GM12872 (cell line): ENCODE data around the gene PSMG4.
A peak's percentile ranks its signal among the peaks of the same experiment; 100 is the strongest.

Source experiments
- CTCF ChIP-seq: IDR thresholded peaks from 3 replicates; pipeline ENCODE4 v1.5.1; 2011; ENCODE audit warnings: low read depth, mild to moderate bottlenecking, low read length, moderate library complexity; ENCODE audit not compliant: insufficient read depth

PSMG4 gene

GRCh38 chr6:3237761-3238662, 20.7 kb upstream of the PSMG4 start:
- no peak for TF ChIP-seq CTCF

- peak; percentile 20; the same call in 1 of the 3 replicates for TF ChIP-seq CTCF
These were observed 19.5 kb upstream of the PSMG4 start for GRCh38 chr6:3239110-3239830.

- no peak for TF ChIP-seq CTCF
These were observed 18.2 kb upstream of the PSMG4 start for GRCh38 chr6:3240595-3240994.

- TF ChIP-seq CTCF, result no peak
These were observed 16.0 kb upstream of the PSMG4 start for GRCh38 chr6:3242768-3243167.

GRCh38 chr6:3244003-3244831, 14.5 kb upstream of the PSMG4 start:
- no peak for TF ChIP-seq CTCF

- TF ChIP-seq CTCF, result no peak
These were observed 13.5 kb upstream of the PSMG4 start for GRCh38 chr6:3245216-3245615.
